A673 (cell line): ENCODE data around the gene AUP1.

Source experiments
- EZH2 ChIP-seq: fragments of 200-600 bp; sonication (generic); IDR thresholded peaks from 2 replicates; pipeline ENCODE4 v1.6.1; 2017; ENCODE audit warnings: borderline replicate concordance, low read depth, mild to moderate bottlenecking, mixed read lengths, antibody characterized with exemption, low read length; ENCODE audit not compliant: poor library complexity, severe bottlenecking
- TF ChIP-seq, protein P1 (sequence below): fragments of 300-800, 200-600 bp; sonication (generic); conservative IDR thresholded peaks from 2 replicates; pipeline ENCODE4 v1.5.1; 2017; ENCODE audit warnings: low read depth, mild to moderate bottlenecking, antibody characterized with exemption, low read length, moderate library complexity, mixed read lengths

DNA sequence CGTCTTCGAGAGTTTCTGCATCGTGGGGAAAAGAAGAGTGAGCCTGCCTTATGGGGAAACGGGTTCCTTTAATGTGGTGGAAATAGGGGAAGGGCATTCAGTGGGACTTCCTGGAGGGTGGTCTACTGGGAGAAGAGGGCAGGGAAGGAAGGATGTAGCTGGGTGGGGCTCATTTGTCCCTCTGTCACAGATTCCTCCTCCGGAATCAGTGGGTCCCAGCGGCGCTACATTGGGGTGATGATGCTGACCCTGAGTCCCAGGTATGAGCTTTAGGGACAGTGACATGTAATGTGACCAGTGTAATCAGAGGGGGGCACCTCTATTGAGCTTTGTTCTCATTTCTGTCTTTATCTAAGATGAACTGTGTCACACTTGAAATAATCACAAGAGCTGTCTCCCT, 2.2 kb upstream of the AUP1 start:
- TF ChIP-seq EZH2: no peak
- TF ChIP-seq, protein P1, sequence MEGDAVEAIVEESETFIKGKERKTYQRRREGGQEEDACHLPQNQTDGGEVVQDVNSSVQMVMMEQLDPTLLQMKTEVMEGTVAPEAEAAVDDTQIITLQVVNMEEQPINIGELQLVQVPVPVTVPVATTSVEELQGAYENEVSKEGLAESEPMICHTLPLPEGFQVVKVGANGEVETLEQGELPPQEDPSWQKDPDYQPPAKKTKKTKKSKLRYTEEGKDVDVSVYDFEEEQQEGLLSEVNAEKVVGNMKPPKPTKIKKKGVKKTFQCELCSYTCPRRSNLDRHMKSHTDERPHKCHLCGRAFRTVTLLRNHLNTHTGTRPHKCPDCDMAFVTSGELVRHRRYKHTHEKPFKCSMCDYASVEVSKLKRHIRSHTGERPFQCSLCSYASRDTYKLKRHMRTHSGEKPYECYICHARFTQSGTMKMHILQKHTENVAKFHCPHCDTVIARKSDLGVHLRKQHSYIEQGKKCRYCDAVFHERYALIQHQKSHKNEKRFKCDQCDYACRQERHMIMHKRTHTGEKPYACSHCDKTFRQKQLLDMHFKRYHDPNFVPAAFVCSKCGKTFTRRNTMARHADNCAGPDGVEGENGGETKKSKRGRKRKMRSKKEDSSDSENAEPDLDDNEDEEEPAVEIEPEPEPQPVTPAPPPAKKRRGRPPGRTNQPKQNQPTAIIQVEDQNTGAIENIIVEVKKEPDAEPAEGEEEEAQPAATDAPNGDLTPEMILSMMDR: no peak
